Stimulated activated CD4-positive, alpha-beta T cell treated with anti-CD3 and anti-CD28 coated beads, Interleukin-2, amount 100 ng/mL, for 48 hours (primary cell): ENCODE results near the gene VSTM2L.
"Not testable (repeated sequence)": the region's sequence is repeated elsewhere in the genome, so short reads cannot be mapped to it uniquely, and the experiment has no call there.

Experiments
- DNase-seq, 2 donors: peaks; one replicate each; pipeline ENCODE4 v3.0.0-alpha.2; 2020

Gene VSTM2L, protein sequence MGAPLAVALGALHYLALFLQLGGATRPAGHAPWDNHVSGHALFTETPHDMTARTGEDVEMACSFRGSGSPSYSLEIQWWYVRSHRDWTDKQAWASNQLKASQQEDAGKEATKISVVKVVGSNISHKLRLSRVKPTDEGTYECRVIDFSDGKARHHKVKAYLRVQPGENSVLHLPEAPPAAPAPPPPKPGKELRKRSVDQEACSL

DNA sequence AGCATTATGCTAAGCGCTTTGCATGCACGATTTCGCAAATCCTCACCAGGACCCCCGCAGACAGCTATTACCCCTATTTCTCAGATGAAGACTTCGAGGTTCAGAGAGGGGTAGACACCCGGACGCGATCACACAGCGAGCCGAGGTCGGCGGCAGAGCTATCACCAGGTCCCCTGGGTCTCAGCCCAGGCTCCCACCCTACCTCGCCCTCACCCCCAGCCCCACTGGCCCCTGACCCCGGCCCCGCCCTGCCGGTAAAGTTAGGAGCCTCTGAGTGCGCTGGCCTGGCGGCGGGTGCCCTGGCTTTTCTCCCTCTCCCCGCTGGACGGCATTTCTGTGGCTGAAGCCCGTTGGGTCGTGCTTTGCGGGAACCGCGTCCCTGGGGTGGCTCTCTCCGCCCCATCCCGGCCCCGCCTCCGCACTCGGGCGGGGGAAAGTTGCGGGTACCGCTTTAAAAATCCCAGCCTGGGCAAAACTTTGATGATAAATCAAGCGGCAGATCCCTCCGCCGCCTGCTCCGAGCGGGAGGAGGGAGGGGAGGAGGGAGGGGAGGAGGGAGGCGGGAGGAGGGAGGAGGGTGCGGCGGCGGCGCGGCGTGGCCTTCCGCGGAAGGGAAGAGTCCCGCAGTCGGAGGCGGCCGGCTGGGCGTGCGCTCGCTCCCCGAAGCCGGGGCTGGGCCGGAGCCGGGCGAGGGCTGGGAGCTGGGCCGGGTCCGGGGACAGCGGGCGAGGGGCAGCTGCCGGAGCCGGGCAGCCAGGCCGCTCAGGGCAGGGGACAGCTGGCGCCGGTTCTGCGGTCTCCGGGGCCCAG, at the start of gene VSTM2L:
VSTM2L (plus strand) TSS at position 624 of the 810 bp plus-strand sequence. CDS start 224 bp downstream, outside the sequence.
- no peak for DNase-seq

DNA sequence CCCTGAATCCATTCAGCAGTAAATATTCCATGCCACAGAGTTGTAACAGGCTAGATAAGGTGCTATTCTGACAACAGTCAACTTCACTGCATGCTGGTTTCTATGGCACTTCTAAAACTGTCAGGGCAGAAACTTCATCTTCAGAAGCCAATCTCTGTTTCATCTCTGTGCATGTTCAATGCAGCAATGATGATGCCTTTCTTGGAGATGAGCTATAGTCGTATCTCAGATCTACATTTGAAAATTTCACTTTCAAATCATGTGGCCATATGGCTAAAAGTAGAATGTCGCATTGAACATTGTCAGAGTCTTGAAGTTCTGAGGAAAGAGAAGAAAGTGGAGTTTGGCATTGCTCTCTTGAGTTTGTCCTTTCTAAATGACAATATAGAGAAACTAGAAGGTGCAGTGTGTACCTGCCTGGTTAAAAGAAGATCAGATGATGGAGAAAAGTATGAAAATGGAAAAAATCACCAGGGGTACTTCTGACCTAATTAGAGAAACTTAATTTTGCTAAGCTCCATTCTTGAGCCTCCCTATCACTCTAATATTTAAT, 49.0 kb upstream of the VSTM2L start:
- no peak for DNase-seq

DNA sequence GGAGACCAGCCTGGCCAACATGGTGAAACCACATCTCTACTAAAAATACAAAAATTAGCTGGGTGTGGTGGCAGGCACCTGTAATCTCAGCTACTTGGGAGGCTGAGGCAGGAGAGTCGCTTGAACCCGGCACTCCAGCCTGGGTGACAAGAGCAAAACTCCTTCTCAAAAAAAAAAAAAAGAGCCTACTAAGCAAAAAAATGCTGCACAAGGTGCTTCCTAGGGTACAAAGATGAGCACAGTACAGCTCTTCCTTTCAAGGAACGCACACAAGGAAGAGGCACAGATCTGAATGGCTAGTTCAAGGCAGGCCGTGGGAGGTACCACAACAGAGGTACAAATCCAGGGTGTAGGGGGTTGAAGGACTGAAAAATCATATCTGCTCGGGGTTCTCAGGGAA, 46.9 kb upstream of the VSTM2L start:
- DNase-seq: not testable (repeated sequence)

DNA sequence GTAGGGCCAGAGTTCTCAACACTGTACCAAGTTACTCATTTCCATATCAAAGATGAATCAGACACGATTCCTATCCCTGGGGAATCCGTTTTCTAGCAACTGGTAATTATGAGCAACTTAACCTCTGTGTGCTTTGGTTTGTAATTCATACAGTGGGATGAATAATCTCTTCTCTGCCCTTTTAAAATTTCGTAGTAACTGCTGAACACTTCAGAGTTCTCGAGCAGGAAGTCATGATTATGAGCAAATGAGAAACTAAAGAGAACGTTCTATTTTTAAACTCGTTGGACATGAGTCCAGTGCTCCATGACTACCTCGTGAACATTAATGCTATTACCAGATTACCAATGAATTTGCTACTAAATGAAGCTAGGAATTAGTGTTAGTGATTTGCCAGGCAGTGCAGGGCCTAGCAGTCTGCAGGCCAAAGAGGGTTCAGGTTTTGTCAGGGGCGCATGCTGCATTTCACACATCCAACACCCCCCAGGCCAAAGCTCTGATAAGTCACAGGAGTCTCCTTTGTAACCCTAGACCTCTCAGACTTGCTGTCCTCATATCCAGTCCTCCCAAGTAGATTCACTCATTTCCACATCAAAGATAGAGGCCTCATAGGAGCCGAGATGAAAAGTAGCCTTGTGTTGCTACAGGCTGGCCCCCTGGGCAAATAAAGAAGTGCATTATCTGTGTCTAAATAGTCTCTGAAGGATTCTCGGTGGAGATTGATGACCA, 45.8 kb upstream of the VSTM2L start:
- DNase-seq: no peak

DNA sequence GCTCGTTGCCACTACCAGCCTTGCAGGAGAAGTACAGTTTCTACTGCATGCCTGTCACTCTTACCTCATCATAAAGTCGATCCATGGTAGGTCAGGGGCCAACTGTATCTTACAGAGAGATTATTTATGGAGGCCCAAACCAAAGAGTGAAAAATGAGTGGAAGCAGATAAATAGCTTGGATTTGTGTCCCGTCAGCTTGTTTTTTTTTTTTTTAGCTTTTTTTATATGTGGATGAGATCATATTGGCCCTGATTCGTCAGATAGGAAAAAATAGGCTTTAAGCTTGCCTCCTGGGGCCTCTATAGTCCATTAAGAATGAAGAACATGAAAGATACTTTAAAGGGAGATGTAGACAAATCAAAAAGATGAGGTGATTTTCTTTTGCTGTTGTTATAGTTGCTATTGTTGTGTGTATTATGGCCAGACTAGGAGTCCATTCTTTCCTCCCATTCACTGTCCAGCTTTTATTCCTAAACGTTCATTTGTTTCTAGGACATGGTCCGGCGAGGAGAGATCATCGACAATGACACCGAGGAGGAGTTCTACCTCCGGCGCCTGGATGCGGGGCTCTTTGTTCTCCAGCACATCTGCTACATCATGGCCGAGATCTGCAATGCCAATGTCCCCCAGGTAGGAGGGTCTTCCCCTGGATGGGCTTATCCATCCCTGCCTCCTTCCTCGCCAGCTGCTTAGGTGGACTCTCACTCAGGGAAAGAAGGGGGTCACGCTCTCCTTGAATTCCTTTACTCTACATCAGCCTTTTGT, 43.3 kb upstream of the VSTM2L start:
- no peak for DNase-seq

DNA sequence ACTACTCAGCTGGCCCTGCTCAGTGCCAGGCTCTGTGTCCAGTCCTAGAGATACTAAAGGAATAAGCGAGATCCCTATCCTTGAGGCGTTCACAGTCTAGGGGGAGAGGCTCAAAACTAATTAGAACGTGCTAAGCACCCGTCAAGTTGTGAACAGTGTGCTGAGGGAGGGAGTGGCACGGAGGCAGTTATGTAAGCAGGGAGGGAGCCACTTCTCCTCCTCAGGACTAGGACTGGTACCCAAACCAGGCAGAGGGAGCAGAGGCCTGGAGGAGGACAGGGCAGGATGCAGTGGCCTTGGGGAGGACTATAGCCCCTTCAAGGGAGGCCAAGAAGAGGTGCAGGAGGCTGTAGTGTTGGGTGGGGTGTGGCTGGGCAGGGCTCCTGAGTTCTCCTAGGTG, 39.6 kb upstream of the VSTM2L start:
- no peak for DNase-seq

DNA sequence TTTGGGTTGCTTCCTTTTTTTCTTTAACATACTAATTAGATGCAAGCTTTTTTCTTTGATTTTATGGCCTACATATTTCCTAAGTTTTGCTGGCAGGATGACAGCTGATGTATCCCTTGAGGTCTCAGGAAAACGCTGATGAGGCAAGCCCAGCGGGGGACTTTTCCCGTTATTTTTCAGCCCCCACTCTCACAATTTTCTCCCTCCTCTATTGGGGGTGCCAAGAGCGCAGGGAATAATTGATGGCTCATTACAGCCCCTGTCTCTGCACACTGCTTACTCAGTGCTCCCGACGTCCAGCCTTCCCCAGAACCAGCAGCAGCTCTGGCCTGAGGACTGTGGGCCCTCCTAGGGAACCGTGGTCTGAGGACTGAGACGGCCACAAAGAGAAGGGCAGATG, 38.6 kb upstream of the VSTM2L start:
- DNase-seq: no peak

DNA sequence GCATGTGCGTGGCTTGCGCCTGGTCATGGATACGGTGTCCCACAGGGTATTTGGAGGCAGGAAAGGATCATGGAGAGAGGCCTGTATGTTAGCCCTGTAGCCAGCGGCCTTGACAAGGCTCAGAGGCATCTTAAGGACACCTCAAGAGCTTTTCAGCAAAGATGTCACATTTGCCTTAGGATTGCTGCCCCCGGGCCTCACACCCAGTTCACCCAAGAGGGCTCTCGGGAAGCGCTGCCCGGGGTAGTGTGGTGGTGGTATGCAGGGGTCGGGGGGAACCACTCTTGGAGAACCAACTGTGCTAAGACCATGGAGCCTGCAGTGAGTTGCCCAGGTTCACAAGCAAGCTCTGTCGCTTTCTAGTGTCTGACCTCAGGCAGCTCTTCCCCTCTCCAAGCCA, 36.9 kb upstream of the VSTM2L start:
- no peak for DNase-seq

DNA sequence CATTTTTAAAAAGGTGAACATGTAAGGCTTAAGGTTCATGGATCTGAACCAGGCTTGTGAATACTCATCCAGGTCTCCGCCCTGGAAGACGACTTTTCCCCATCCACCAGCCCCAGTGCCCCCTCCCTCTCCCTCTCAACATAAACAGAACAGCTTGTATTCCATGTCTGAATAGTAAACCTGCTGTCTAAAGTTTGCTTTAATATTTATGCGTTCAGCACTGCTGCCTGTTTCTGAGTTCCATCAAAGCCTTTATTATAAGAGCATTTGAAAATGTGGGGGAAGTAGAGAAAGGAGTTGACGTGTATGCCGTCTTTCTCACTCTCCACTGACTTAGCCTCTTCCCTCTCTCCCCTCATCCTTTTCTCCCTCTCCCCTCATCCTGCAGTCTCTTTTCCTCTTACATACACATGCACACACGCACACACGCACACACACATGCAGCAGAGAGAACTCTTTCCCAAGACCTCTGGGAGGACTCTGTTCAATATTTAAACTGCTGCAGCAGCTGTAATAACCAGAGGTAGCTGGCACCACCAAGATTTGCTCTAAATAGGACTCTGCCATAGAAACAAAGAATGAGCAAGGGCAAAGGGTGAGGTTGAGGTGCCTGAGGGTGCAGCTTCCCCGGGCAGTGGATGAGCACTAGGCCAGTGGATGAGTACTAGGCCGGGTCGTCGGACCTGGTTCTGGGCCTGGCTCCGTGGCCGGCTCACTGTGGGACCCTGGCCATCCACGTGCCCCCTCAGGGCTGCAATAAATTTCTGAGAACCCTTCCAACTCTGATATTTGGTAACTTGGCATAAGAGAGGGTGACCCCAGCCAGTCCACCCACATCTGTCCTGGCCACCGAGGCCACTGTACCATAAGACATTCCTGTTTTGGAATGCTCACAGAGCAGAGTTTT, 35.4 kb upstream of the VSTM2L start:
- DNase-seq: no peak

DNA sequence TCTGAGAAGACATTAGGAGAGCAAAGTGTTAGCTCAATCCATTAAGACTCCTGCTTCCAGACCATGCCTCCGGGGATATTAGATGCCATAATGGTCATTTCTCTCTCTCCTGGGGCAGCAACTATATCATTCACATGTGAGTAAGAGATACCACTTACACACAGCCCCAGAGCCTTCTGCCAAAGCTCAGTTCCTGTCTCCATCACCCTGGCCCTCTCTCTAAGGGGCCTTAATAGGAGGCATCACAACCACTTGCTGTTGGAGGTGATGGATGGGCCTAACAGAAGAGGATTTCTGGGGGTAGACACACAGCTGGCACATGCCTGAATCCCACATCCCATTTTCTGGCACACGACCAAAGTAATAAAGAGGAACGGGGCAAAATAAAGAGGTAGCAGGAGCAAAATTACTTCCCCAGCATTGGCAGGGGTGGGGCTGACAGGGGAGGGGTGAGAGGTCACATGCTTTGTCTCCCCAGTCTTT, 34.0 kb upstream of the VSTM2L start:
- no peak for DNase-seq

DNA sequence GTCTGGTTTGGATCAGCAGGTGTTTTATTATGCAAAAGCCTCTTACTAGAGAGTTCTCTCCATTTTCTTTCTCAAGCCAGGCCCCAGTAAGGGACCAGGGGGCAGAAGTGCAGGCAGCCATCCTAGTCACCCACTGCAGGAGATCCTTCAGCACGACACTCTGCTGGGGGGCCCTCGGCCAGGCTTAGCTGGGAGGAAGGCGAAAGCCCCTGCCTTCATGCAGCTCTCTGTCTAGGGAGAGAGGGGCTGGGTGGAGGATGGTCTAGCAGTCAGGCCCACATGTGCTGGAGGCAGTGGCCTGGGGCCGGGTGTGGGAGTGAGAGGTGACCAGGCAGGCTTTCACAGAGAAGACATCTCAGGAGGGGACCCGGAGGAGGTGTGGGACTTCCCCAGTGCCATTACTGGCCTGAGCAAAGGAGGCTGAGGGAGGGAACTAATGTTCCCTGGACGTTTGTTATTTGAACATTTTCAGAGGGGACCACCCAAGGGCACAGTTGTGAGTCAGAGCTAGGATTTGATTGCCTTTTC, 33.5 kb upstream of the VSTM2L start:
- no peak for DNase-seq

DNA sequence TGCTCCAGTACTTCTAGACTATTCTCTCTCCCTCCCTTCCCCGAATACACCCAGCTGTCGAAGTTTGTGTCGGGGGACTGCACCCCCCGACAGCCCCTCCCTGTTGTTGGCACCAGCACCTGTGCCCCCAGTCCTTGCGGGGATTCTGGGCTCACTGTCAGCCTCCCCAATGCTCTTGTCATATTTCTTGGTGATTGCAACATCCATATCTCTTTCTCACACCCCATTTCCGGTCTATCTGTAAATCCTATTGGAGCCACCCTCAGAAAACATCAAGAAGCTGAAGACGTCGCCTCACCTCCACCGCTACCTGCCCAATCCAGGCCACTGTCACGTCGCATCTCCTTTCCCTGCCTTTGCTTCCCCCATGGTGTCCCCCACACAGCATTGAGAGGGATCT, 32.6 kb upstream of the VSTM2L start:
- no peak for DNase-seq

DNA sequence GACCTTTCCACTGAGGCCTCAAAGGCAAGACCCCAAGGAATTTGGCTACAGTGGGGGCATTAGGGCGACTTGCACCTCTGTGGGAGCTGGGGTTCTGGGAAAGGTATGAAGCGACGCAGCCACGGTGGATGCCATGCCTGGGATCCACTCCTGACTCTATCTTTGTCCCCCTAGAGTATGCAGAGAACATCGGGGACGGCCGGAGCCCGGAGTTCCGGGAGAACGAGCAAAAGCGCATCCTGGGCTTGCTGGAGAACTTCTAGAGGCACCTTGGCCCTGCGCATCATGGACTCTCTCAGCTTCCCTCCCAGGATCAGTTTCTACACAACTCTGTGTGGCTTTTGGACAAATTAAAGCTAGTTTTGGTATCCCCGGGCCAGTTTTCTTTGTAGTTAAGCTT, 31.2 kb upstream of the VSTM2L start:
- no peak for DNase-seq

DNA sequence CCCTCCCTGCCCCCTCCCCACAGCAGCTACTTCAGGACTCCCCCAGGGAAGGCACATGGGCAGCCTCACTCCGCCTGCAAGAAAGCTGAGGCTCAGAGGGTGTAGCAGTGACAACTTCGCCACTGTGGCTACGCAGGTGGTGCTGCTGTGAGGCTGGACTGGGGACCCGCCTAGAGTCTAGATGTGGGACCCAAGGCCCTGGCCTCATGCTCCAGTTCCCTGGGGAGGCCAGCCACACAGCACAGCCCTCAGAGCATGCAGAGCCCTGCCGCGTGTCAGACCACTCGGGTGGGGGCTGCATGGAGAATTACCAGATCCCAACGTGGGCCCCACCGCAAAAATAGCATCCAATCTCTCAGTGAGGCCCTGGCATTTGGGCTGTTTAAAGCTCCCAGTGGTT, 30.8 kb upstream of the VSTM2L start:
- no peak for DNase-seq

DNA sequence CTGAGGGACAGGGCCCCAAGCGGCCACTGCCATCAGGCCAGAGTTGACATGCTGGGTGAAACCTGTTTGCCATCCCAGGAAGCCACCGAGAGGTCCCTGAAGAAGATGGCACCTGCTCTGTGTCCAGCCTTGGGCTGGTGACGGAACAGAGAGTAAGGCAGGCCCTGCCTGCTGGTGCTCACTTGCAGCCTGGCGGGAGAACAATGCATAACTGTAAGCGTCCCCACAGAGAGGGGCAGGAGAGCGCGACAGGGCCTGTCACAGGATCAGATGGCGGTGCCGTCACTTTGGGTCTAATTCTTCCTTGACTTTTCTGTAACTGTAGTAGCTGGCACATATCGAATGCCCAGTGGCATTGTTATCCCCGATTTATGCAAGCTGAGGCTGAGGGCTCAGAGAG, 29.0 kb upstream of the VSTM2L start:
- no peak for DNase-seq

DNA sequence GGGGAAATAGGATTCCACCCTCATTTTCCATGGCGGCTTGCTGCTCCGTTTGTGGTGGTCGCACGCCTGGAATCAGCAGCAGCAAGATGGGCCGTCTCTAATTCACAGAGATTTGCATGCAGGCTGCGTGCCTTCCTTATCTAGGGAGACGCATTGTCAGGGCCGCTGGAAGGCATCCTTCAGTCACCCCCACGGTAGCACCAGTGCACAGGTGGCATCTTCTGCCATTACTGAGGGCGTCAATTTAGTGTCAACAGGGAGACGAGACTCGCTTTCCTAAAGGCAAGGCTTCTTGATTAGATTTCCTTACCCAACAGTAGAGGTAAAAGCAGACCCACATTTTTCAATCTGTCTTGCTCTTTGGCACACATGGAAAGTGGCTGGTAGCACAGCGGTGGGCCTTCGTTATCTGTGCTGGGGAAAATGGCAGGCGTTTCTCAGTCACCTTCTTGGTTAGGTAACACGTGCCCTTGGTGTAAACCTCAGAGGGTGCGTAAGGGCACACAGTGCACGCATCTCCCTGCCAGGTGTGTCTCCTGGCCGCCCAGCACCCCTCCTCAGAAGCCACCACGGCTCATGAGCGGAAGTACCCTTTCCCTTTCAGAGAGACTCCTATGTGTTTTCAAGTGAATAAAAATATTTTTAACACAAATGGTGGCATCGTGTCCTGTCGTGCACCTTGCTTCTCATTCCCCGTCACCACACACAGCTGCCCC, 27.3 kb upstream of the VSTM2L start:
- no peak for DNase-seq

DNA sequence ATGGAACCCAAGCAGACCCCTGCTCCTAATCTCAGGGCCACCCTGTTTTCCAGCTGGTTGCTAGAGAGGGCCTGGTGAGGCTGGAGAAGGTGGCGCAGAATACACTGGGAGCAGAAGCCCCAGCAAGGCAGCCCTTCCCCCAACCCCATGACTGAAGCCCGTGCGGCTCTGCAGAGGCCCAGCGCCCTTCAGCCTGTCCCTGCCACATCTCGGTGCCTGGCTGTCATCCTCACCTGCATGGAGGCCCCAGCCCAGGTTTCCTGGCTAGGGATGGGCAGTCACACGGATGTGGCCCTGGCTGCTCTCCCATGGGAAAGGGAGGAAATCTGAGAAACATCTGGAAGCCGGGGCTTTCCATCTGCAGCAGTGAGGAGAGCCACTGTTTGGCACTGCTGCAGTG, 26.1 kb upstream of the VSTM2L start:
- DNase-seq: no peak

DNA sequence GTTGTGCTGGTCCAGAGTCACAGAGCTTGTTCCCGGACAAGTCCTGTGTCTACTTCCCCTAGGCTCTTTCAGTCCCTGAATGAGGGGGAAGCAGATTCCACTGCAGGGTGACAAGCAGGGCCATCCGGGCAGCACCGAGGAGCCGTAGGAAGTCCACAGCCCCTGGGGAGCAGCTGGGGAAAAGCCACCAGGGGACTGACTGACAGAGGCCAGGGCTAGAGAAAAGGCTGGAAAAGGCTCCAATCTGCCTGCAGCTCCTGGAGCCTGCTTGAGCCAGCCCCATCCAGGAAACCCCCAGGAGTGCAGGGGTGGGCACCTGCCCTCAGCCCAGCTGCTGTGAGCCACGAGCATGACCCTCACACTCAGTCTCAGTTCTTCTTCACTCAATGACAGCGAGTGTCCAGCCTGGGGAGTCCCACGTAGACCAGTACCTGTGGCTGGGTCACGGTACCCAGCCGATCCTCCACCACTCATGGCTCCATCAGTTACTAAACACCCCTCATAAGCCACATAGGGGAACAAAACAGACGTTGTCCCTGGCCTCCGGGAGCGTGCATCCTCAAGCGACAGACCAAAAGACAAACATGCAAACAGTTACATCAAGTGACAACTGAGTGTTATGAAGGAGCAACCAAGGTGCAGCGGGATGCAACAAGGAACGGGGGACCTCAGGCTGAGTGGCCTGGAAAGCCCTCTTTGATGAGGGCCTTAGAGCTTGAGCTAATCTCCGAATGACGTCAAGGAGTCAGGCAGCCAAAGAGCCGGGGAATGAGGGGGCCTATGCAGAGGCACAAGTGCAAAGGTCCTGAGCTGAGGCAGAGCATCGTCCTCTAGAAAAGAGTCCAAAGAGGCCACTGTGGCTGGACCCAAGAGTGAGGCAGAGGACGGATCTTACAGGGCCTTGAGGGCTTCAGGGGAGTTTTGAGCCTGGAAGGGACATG, 24.8 kb upstream of the VSTM2L start:
- no peak for DNase-seq

DNA sequence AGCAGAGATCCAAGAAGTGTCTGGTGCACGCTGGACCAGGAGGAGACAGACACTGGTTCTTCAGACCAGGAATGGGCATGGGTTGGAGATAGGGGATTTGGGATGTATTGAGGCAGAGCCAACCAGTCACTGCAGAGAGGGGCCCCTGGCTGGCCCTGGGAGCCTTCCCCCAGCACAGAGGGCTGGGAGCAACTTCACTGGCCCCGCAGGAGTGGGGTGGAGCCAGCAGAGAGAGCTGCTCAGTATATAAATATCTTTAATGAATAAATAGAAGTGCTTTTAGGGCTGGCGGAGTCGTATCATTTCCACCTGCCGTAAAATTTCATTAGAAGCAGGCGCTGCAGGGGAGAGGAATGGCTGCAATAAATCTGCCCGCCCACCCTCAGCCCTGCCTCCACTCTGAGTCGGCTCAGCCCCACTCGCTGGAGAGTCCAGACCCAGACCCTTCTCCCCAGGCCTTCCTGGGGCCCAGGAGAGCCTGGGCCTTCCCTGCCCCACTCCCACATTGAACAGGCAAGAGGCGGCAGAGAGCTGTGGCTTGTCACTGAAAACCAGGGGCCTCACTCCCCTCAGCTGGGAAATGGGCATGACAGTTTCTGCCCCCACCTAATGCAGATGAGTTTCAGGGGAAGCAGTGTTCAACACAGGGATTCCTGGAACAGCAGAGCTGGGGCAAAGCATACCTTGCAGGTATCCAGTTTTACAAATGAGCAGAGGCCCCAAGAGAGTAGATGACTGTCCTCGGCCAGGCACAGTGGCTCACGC, 23.9 kb upstream of the VSTM2L start:
- DNase-seq: no peak
